T-helper 1 cell treated with Interleukin-12 subunit alpha and Interleukin-12 subunit beta and Interleukin-4 antibody, amounts not matched to agents 30 ng/mL and 1 ng/mL, for 36 hours (primary cell): ENCODE measurements around the gene CFL1. TPM values are rescaled to one million over a fixed set of nuclear protein-coding genes. Genes with fewer than 3 reads are reported as not detected.

Experiments used
- intact Hi-C: fragments of 100-400 bp; cut with micrococcal nuclease; formaldehyde crosslinking; loops from one replicate; pipeline ENCODE4 v1.15.1; 2024
- total RNA-seq: library from RNA; stranded (reverse); gene quantifications from 2 replicates; pipeline ENCODE4 v1.2.3, GENCODE V29; 2022

Gene CFL1
- total RNA-seq, 1 donor from 2014 or later, result 1,611 TPM

- intact Hi-C loops, result no loop called here
These were observed 13.0 kb upstream of the CFL1 start for GRCh38 chr11:65870706-65871681.

GRCh38 chr11:65870307-65870658, 12.3 kb upstream of the CFL1 start:
- intact Hi-C loops, result no loop called here

DNA sequence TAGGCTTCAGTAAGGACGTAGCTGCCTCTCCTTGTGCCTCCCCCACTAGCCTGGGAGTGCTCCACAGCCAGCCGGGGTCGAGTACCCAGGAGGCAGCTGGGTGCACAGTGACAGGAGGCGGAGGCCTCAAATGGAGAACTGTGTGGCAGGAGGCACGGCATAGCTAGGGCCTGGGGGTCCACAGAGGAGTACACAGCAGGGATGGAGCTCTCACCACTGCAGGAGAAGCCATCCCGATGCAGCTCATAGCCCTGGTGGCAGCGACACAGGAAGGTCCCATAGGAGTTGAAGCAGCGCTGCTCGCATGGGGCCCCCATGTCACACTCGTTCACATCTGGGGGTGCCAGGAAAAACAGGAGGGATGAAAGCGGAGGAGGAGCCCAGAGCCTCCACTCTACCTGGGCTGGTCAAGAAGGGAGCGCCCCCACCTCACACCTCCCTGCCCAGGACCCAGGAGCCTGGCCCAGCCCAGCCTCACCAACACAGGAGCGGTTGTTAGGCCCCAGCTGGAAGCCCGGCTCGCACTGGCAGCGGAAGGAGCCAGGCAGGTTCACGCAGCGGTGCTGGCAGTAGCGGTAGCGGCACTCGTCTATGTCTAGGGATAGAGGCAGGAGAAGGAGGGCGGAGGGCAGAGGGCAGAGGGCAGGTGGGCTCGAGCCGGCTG, 11.8 kb upstream of the CFL1 start:
- intact Hi-C loops, result no loop called here

GRCh38 chr11:65868907-65869306, 10.9 kb upstream of the CFL1 start:
- intact Hi-C loops, result no loop called here

DNA sequence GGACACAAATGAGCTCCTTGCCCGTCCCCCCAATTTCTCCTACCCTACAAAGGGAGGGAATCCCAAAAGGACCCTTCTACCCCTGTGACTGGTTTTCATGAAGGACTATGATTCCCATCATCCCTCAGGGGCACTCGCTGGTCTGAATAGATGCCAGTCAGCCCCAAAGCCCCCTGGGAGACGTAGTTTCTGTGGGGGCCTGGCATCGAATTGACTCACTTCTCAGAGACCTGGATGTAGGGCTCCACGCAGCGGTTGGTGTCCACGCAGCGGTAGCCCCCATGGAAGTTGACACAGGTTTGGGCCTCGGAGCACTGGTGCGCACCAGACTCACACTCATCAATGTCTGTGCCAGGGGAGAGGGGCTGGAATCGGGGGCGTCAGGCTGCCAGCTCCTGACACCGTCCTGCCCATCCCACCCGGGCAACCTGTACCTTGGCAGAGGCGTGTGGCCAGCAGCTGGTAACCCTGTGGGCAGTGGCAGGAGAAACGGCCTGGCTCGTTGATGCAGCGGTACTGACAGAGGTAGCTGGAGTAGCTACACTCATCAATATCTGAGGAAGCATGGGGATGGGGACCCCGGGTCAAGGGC, 10.2 kb upstream of the CFL1 start:
- intact Hi-C loops, result no loop called here

DNA sequence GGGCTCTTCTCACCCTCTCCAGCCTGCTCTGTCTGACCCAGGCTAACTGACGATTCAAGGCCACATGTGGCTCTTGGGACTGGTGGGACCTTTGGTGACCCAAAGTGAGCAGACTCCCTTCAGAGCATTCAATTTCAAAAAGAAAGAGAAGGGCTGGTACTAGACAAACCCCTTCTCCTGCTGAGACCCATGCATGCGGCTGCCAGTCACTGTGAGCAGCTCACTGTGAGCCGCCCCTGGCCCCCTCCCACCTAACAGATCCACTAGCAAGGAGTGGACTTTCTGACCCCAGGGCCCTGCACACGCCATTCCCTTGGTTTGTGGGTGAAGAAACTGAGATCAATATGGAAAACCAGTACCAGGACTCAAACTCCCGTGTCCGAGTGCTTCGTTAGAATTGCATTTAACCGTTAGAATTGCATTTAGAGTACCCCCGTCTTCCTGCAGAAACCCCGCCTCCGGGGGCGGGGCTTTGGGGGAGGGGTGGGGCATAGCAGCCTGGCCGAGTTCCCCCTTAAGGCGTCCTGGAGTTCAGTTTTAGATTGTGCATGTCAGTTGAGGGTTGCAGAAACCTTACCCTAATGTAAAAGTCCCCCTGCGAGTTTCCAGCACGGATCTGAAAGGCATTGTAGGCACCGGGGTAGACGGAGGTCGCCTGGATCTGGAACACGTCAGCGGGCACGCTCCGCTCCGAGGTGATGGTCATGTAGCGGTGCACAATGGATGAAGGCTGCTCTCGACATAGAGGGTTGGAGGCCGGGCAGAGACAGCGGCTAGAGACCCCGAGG, 9.5 kb upstream of the CFL1 start:
- intact Hi-C loops, result no loop called here

GRCh38 chr11:65866509-65867283, 8.7 kb upstream of the CFL1 start:
- intact Hi-C loops, result no loop called here

DNA sequence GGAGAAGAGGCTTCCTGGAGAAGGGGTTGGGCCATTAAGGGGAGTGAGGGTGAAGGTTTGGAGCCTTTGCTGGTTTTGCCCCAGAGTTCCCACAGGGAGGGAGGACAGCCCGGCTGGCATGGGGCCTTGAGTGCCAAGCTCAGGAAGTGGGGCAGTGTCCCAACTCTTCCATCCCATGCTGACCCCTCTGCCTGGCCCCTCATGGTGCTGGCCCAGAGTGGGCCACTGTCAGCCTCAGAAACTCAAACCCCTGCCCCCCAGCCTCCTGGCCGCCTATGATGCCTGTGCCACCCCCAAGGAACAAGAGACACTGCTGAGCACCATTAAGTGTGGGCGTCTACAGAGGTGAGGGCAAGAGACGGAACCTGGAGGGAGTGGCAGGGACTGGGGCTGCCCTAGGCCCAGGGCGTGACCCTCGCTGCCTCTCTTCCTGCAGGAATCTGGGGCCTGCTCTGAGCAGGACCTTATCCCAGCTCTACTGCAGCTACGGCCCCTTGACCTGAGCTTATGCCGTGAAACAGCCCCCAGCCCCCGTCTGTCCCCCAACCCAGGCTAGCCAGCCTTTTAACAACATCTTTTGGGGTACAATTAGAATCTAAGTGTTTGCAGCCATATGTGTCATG, 7.7 kb upstream of the CFL1 start:
- intact Hi-C loops, result no loop called here

DNA sequence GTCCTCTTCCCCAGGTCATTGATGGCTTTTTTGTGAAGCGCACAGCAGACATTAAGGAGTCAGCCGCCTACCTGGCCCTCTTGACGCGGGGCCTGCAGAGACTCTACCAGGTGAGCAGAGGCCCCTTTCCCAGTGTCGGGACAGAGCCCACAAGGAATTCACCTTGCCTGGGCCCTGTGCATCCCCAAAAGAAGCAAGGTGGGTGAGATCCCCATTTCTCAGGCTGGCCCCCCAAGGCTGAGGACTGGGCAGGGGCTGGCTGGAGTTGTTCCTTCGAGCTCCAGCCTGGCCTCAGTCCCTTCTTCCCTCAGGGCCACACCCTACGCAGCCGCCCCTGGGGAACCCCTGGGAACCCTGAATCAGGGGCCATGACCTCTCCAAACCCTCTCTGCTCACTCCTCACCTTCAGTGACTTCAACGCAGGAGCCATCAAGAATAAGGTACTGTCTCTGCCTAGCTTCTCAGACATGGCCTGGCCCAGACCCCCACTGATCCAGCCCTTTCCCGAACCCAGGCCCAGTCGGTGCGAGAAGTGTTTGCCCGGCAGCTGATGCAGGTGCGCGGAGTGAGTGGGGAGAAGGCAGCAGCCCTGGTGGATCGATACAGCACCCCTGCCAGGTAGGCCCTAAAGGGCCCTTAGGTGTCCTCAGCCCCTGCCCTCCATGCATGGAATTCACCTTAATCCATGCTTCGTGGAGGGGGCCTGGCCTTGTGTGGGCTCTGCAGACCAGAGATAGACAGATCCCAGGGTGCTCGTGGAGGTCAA, 6.9 kb upstream of the CFL1 start:
- intact Hi-C loops, result no loop called here

GRCh38 chr11:65863889-65864705, 6.1 kb upstream of the CFL1 start:
- intact Hi-C loops, result no loop called here

DNA sequence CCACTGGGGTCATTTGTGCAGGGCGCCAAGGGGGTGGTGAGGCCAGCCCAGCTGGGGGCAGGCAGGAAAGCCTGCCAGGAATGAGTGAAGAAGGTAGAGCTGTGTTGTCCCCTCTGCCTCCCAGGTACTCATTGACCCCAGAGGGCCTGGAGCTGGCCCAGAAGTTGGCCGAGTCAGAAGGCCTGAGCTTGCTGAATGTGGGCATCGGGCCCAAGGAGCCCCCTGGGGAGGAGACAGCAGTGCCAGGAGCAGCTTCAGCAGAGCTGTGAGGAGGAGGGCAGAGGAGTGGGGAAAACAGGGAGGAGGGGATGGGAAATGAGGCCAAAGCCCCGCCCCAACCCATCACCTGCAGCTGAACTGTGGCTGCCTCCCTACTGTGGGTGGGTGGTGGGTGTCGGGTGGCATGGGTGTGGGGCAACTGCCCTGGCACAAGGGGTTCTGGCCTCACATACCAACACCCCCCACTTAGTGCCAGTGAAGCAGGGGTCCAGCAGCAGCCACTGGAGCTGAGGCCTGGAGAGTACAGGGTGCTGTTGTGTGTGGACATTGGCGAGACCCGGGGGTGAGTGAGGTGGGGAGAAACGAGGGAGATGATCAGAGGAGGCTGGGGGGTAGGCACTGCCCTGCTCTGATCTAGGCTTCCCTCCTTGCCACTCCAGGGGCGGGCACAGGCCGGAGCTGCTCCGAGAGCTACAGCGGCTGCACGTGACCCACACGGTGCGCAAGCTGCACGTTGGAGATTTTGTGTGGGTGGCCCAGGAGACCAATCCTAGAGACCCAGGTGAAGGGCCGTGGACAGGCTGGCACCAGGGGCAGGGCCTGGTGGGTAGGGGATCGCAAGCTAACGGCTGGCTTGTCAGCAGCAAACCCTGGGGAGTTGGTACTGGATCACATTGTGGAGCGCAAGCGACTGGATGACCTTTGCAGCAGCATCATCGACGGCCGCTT, 5.2 kb upstream of the CFL1 start:
- intact Hi-C loops, result no loop called here

DNA sequence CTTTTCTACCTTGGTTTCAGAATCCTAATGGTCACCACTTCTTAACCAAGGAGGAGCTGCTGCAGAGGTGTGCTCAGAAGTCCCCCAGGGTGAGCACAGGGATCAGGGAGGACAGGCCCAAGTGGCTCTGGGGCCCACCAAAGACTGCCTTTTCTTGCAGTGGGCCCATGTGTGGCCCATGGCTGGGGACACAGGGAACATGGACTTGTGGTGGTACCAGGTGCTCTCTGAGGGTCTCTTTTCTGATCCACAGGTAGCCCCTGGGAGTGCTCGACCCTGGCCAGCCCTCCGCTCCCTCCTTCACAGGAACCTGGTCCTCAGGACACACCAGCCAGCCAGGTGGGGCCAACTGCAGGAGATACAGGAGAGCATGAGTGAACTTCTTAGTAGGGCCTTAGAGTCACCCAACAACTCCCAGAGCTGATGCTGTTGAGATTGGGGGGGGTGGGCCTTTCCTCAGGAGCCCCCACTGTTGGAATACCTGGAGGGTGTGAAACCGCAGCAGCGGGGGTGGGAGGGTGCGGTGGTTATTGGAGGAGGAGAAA, 4.3 kb upstream of the CFL1 start:
- intact Hi-C loops, result no loop called here

GRCh38 chr11:65861533-65862183, 3.7 kb upstream of the CFL1 start:
- intact Hi-C loops, result no loop called here

DNA sequence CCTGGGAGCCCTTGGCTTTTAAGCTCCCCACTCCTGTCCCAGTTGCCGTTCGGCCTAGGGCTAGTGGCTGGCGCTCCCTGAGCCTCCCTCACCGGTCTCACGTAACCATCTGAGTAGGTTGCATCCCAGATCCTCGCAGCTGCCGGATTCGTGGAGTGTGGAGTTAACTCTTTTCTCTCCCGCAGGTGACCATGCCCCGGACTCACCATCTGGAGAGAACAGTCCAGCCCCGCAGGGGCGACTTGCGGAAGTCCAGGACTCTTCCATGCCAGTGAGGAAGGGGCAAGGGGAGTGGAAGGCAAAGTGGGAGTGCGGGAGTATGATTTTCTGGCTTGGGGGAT, 3.2 kb upstream of the CFL1 start:
- intact Hi-C loops, result no loop called here

DNA sequence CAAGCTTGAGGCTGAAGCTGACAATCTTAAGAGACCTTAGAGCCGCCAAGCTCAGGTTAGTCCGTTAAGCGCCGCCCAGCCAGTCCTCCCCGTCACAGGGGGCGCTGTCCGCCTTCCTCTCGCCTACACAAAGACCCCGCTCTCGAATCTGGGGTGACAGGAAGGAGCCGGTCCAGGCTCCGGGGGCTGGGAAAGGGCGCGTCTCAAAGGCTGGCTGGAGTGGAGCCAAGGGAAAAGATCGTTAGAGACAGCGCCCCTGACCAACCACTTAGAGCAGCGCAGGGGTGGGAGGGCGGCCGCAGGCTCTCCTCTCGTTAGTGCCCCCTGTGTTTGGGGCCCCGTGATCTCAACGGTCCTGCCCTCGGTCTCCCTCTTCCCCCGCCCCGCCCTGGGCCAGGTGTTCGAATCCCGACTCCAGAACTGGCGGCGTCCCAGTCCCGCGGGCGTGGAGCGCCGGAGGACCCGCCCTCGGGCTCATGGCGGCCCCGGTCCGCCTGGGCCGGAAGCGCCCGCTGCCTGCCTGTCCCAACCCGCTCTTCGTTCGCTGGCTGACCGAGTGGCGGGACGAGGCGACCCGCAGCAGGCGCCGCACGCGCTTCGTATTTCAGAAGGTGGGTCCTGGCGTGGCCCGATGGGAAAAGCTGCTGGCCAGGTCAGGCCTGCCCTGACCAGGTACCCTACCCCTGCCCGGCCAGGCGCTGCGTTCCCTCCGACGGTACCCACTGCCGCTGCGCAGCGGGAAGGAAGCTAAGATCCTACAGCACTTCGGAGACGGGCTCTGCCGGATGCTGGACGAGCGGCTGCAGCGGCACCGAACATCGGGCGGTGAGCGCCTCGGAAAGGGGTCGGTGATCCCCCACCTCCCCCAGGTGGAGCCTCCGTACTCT, 2.5 kb upstream of the CFL1 start, which contains the start of gene MUS81:
MUS81 (plus strand) TSS at position 156 of the 887 bp plus-strand sequence; CDS start at position 477, 321 bp downstream.
- intact Hi-C loops, result loop anchor here (1.0 kb wide), 6 partner anchors 13 to 290 kb away; partner anchors contain the start of genes AP5B1, C11orf68, DRAP1 and SF3B2
